ENCODE results near the gene RAB21. TPM values are rescaled to one million over a fixed set of nuclear protein-coding genes. Genes with fewer than 3 reads are reported as not detected.
A peak's percentile ranks its signal among the peaks of the same experiment; 100 is the strongest.

Gene RAB21
- total RNA-seq, 4 donors from 2014 or later: 11.2 to 34.7 (median 14.2) TPM

DNA sequence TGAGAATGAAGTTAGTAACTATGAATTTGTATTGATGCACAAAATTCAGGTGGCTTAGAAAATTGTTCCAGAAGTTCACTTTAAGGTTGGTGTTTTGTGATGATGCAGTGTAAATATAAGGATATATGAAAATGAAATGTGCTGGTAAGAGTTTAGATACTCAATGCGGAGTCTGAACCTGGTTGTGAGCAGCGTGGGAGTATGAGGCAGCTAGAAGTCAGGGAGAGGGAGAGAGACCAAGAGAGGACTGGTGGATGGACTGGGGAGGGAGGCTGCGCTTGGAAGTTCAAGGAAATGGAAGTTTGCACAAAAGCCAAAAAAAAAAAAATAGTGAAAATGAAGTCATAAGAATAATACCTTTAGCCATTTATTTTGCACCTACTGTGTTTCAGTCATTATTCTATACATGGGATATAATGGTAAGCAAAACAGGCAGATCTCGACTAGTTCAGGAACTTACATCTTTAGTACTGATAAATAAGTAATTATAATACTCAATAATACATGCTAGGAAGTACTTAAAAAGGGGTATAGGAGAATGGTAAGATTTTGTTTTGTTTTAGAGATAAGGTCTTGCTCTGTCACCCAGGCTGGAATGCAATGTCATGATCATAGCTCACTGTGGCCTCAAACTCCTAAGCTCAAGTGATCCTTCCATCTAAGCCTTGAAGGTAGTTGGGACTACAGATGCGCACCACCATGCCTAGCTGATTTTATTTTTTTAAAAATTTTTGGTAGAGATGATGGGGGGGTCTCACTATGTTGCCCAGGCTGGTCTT is 10.0 kb upstream of the RAB21 start:
- DNase-seq: no peak
- Histone ChIP-seq H3K27ac (no peak overlapping the region), H3K36me3 (no peaks in the 10 kb centered on the region), H3K9me3 (no peaks in the 10 kb centered on the region), H3K4me3 (no peak overlapping the region), H3K27me3 (no peaks in the 10 kb centered on the region), H3K4me1 (no peaks in the 10 kb centered on the region)
- no peak for TF ChIP-seq POLR2A (IDR thresholded peaks at IDR 0.05)
- TF ChIP-seq, protein P1, sequence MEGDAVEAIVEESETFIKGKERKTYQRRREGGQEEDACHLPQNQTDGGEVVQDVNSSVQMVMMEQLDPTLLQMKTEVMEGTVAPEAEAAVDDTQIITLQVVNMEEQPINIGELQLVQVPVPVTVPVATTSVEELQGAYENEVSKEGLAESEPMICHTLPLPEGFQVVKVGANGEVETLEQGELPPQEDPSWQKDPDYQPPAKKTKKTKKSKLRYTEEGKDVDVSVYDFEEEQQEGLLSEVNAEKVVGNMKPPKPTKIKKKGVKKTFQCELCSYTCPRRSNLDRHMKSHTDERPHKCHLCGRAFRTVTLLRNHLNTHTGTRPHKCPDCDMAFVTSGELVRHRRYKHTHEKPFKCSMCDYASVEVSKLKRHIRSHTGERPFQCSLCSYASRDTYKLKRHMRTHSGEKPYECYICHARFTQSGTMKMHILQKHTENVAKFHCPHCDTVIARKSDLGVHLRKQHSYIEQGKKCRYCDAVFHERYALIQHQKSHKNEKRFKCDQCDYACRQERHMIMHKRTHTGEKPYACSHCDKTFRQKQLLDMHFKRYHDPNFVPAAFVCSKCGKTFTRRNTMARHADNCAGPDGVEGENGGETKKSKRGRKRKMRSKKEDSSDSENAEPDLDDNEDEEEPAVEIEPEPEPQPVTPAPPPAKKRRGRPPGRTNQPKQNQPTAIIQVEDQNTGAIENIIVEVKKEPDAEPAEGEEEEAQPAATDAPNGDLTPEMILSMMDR (IDR thresholded peaks at IDR 0.05): no peak

DNA sequence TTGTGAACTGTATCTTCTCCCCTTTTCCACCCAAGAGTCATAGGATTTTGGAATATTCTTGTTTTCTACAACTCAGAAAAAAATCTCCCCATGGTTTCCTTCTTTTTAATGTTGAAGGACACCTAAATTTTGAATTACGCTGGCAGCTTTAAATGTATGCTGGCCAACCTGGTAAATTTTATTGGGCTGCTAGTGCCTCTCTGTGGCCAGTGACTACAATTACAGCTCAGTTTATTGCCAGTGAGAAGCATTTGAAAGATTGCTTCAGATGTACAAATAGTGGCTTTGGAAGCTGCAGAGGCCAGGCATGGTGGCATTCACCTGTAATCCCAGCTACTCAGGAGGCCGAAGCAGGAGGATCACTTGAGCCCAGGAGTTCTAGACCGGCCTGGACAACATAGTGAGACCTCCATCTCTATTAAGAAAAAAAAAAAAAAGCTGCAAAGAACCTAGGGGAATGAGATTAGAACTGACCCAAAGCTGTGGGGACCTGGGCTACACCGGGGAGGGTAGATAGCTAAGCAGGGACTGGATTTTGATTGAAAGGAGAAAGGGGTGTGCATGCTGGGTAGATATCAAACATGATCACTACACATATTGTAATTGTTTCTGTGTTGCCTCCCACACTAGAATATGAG is 7.6 kb upstream of the RAB21 start:
- Histone ChIP-seq H3K27ac (no peak overlapping the region), H3K4me1 (no peaks in the 10 kb centered on the region), H3K4me3 (no peak overlapping the region), H3K9me3 (no peaks in the 10 kb centered on the region), H3K27me3 (no peaks in the 10 kb centered on the region), H3K36me3 (no peaks in the 10 kb centered on the region)
- peak in 1 of 3 donors; percentile 65 for DNase-seq
- TF ChIP-seq, protein P1 (IDR thresholded peaks at IDR 0.05): peak; percentile 31 to 97 (median 84)
- TF ChIP-seq POLR2A (IDR thresholded peaks at IDR 0.05): no peak

DNA sequence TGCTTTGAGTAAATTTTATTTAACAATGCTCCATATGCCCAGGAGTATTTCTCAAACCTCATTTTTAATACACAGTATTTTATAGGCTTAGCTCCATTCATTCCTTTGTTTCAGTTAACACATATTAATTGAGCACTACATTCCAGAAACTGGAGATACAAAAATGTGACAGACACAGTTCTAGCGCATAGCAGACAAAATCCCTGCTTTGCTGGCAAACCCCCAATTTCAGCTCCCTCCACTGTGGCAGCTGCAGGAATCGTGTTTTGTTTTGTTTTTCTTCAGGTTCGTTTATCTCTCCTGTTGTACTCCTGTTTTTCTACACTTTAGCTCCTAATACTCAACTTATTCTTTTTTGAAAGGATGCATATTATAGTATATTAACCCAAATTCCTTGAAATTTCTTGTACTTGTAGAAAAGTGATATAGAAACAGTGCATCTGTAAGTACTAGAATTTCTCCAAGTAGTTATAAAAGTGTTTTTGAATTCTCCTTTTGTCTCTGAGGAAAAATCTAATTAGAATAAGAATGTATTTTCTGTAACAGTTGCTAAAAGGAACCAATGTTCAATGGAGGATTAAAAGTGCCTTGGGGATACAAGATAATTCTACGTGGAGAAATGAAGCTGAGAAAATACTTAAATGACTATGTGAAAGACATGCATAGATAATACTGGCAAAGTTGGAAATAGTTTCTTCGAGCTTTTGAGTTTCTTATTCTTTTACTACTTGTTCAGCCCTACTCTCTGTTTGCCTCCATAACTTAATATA is 6.4 kb upstream of the RAB21 start:
- DNase-seq: no peak
- Histone ChIP-seq H3K4me1 (no peaks in the 10 kb centered on the region), H3K4me3 (no peak overlapping the region), H3K27me3 (no peaks in the 10 kb centered on the region), H3K27ac (no peak overlapping the region), H3K9me3 (no peaks in the 10 kb centered on the region), H3K36me3 (no peaks in the 10 kb centered on the region)
- TF ChIP-seq POLR2A (IDR thresholded peaks at IDR 0.05): no peak
- TF ChIP-seq, protein P1 (IDR thresholded peaks at IDR 0.05): no peak

DNA sequence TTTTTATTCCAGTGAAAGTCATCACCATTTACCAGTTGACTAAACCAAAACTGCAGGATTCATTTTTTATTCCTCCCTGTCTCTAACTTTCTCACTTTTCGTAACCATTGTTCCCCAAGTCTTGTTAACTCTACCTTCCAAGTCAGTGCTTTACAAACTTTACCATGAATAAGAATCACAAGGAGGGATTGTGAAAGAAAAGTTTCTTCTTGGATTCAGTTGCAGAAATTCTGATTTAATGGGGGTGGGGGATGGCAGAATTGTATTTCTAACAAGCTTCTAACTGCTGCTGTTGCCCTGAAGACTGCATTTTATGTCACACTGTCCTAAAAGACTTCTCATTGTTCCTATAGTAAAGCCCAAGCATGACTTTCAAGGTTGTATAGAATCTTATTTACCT is 5.0 kb upstream of the RAB21 start:
- Histone ChIP-seq H3K4me3 (no peak overlapping the region), H3K27me3 (no peaks in the 10 kb centered on the region), H3K27ac (no peak overlapping the region), H3K9me3 (no peaks in the 10 kb centered on the region), H3K4me1 (peaks cover 0 to 4% (median 0%) of the 10 kb centered on the region in 4 donors), H3K36me3 (no peaks in the 10 kb centered on the region)
- no peak for DNase-seq
- TF ChIP-seq, protein P1 (IDR thresholded peaks at IDR 0.05): no peak
- TF ChIP-seq POLR2A (IDR thresholded peaks at IDR 0.05): no peak

DNA sequence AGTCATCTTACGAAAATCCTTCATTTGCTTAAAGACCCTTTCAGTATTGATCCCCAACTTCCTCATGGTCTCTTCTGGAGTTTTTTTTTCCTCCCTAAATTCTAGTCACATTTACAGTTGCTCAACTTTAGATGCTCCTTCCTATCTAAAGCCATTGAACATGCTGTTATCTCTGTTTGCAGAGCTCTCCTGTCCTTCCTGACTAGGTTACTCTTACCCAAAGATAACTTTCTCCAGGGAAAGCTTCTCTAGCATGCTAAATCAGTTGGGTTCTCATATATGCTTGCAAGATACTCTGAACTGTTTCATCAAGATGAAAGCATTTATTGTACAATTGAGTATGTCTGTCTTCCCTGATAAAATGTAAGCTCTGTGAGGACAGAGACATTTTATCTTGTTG is 1.8 kb upstream of the RAB21 start:
- Histone ChIP-seq H3K27me3 (no peaks in the 10 kb centered on the region), H3K36me3 (no peaks in the 10 kb centered on the region), H3K27ac (no peak overlapping the region), H3K4me1 (peaks cover 0 to 18% (median 3%) of the 10 kb centered on the region in 4 donors), H3K4me3 (no peak overlapping the region), H3K9me3 (no peaks in the 10 kb centered on the region)
- TF ChIP-seq, protein P1 (IDR thresholded peaks at IDR 0.05): no peak
- no peak for TF ChIP-seq POLR2A (IDR thresholded peaks at IDR 0.05)
- no peak for DNase-seq

Measured in Peyer's patch (tissue), 4 donors.